ENCODE measurements around the gene NDUFAF8. TPM values are rescaled to one million over a fixed set of nuclear protein-coding genes. Genes with fewer than 3 reads are reported as not detected.

The NDUFAF8 gene
- total RNA-seq, 2 donors from 2014 or later = 30.6 to 37.0 TPM

- ATAC-seq (no peak), DNase-seq (no peak)
- Mint-ChIP-seq H3K27ac (peak overlapping the region; percentile 94), H3K4me1 (peaks cover 60% of the 10 kb centered on the region), H3K4me3 (peak overlapping the region; percentile 55), H3K27me3 (no peaks in the 10 kb centered on the region), H3K36me3 (ENCODE audit: low read depth) (no peaks in the 10 kb centered on the region)
- H3K9me3 ChIP-seq (ENCODE audit: control insufficient read depth, low read length, poor library complexity, severe bottlenecking) = no peaks in the 10 kb centered on the region
Observed at GRCh38 chr17:81289627-81290026, 50.5 kb downstream of the NDUFAF8 start.

GRCh38 chr17:81290230-81290629, 51.1 kb downstream of the NDUFAF8 start:
- ATAC-seq (no peak), DNase-seq (no peak)
- Mint-ChIP-seq H3K27me3 (no peaks in the 10 kb centered on the region), H3K4me1 (peaks cover 57% of the 10 kb centered on the region), H3K36me3 (ENCODE audit: low read depth) (no peaks in the 10 kb centered on the region), H3K4me3 (peak overlapping the region; percentile 55), H3K27ac (peak overlapping the region; percentile 94)
- H3K9me3 ChIP-seq (ENCODE audit: control insufficient read depth, low read length, poor library complexity, severe bottlenecking) = no peaks in the 10 kb centered on the region

Other genes starting within 250 kb of the NDUFAF8 start
- gene CHMP6, start 247.5 kb upstream of the NDUFAF8 start, total RNA-seq = 10 to 100 TPM; 21.0 to 25.6 TPM
- 10 to 100 TPM; 11.0 to 13.9 TPM for gene BAIAP2, start 204.2 kb upstream of the NDUFAF8 start, total RNA-seq
- gene PVALEF, start 73.8 kb upstream of the NDUFAF8 start, total RNA-seq = not detected
- gene AATK, start 73.1 kb upstream of the NDUFAF8 start, total RNA-seq = 1 to 10 TPM; 1.9 to 2.2 TPM
- 10 to 100 TPM in 1 of 2 donors, 1 to 10 TPM in 1; 8.2 to 10.5 TPM for gene CEP131, start 16.4 kb upstream of the NDUFAF8 start, total RNA-seq
- gene TEPSIN, start 263 bp upstream of the NDUFAF8 start, total RNA-seq = 10 to 100 TPM; 84.1 to 90.9 TPM
- gene SLC38A10, start 56.0 kb downstream of the NDUFAF8 start, total RNA-seq = 10 to 100 TPM; 59.4 to 98.4 TPM
- under 1 TPM; 0.22 to 0.29 TPM for gene BAHCC1, start 156.1 kb downstream of the NDUFAF8 start, total RNA-seq